Right cardiac atrium (tissue), 5 donors: ENCODE measurements around the gene CRYBA1. TPM values are rescaled to one million over a fixed set of nuclear protein-coding genes. Genes with fewer than 3 reads are reported as not detected.
"Not testable (repeated sequence)": the region's sequence is repeated elsewhere in the genome, so short reads cannot be mapped to it uniquely, and the experiment has no call there.

Source experiments
- ATAC-seq, 2 donors: fragments of 200-7000 bp; cut with Tn5 transposase; one replicate each; pipeline versions ENCODE4 v1.8.0 to v1.9.1; 2020; ENCODE audit warnings: moderate library complexity in 2 of 2, mild to moderate bottlenecking in 1 of 2
- DNase-seq, 3 donors: peaks; one replicate each; pipeline ENCODE4 v3.0.0-alpha.2; 2020
- H3K27ac ChIP-seq: one replicate; pipeline ENCODE4 v1.5.1; 2013; ENCODE audit warnings: mild to moderate bottlenecking, low read length, control low read depth, moderate library complexity
- H3K27me3 ChIP-seq: one replicate; pipeline ENCODE4 v1.6.1; 2013; ENCODE audit not compliant: control insufficient read depth, insufficient read depth
- H3K4me1 ChIP-seq: one replicate; pipeline ENCODE4 v1.6.1; 2013; ENCODE audit warnings: low read length; ENCODE audit not compliant: control insufficient read depth, insufficient read depth
- H3K4me3 ChIP-seq: one replicate; pipeline ENCODE4 v1.5.1; 2013; ENCODE audit warnings: low read length, control low read depth
- H3K9me3 ChIP-seq: one replicate; pipeline ENCODE4 v1.6.1; 2013; ENCODE audit warnings: low read length; ENCODE audit not compliant: control insufficient read depth
- WGBS: extraction: QIAGEN DNeasy Blood & Tissue Kit; methylation state at CpG from one replicate; pipeline ENCODE4 v1.1.7; 2013; 5-methylcytosine and 5-hydroxymethylcytosine counted together
- intact Hi-C, 4 donors: fragments of 100-400 bp; cut with DNase I; formaldehyde crosslinking; loops; one replicate each; pipeline versions ENCODE4 v1.11.0 to v1.14.0; 2022 to 2023
- polyA plus RNA-seq: library from polyadenylated mRNA; stranded (reverse); fragments of 200-250 nt; gene quantifications from one replicate; pipeline ENCODE4 v1.2.3, GENCODE V29; 2013
- total RNA-seq, 4 donors: library from RNA; stranded (reverse); fragmentation: NEBNext Ultra II Directional; extraction: Animal tissue kit (Norgen Biotek cat#: 25700); gene quantifications; one replicate each; pipeline ENCODE4 v1.2.1, GENCODE V29; 2021
- donor health status: healthy with polysubstance abuse.
- donor health status: DM: no; HTN: yes; CAD: no.
- donor health status: DM: no; HTN: no; CAD: no.
- donor health status: DM: no; HTN: yes; CAD: no; lungs with severe emphysema.
- donor health status: DM: yes; HTN: yes; CAD: no.

Gene CRYBA1
- total and polyA plus RNA-seq, 5 donors = not detected

DNA sequence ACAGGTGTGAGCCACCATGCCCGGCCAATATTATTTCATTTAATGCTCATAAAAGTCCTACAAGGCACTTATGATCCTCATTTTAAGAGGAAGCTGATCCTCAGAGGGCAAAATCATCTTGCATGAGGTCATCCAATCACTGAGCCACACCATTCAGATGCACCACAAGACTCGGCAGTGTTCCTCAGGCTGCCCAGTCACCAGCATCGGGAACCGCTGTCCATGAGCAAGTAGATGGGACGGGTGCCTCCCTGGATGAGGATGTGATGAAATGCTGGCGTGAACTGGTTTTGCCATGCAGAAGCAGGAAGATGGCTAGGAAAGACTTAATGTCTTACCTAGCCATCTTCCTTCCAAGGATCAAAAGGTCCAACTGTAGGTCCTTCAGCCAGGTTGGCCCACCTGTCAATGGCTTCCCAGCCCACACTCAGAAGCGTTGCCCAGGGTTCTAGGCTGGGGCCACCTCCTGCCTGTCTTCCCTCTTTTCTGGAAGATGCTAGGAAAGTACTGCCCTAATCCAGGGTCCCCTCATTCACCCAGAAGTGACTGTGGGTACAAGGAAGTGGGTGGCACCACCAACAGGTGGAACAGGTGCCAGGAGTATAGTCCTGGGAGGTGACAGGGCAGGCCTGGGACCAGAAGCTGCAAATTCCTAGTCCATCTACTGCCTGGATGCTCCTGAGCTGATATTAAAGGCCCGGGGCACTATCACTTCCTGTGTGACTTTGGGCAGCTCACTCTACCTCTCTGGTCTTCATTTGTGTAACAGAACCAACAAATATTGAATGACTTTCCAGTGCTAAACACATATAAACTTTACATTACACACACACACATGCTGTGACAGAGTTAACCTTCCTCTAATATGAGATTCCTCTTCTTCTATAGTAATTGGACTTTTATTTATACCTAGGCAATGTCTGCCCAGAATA, 32.2 kb upstream of the CRYBA1 start:
- H3K4me3 ChIP-seq = no peak overlapping the region
- peaks cover 4% of the 10 kb centered on the region for H3K4me1 ChIP-seq
- intact Hi-C loops = loop anchor here (5.0 kb wide), 2 partner anchors 62 to 67 kb away; no protein-coding TSS in a partner anchor
- H3K9me3 ChIP-seq = no peaks in the 10 kb centered on the region
- ATAC-seq (peak in 1 of 2 donors; percentile 39), DNase-seq (peak in 1 of 3 donors; percentile 58)
- H3K27ac ChIP-seq = no peak overlapping the region
- WGBS = 86% methylated on average over 8 of the region's 8 CpGs
- no peaks in the 10 kb centered on the region for H3K27me3 ChIP-seq

DNA sequence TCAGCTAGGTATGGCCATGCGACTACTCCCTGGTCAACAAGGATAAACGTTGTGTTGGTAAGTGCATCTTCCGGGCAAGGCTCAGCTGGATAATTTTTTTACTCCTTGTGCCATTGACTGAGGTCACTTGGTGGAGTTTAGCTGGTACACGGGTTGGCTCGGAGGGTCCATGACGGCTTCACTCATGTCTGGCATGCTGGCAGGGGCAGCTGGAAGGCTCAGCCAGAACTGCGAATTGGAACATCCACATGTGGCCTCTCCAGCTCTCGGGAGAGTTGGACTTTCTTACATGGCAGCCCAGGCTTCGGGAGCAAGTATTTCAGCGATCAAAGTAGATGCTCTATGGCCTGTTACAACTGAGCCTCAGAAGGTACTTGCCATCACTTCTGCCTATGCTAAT, 31.5 kb upstream of the CRYBA1 start:
- 83% methylated on average over 10 of the region's 10 CpGs for whole genome bisulfite sequencing
- no peak for DNase-seq
- ATAC-seq = no peak
- no peaks in the 10 kb centered on the region for H3K9me3 ChIP-seq
- H3K4me1 ChIP-seq = peaks cover 4% of the 10 kb centered on the region
- no peaks in the 10 kb centered on the region for H3K27me3 ChIP-seq
- intact Hi-C loops = loop anchor here in 2 of 4 donors (5.0 kb wide), 1 partner anchor 68 kb away; no protein-coding TSS in a partner anchor
- no peak overlapping the region for H3K27ac ChIP-seq
- no peak overlapping the region for H3K4me3 ChIP-seq

DNA sequence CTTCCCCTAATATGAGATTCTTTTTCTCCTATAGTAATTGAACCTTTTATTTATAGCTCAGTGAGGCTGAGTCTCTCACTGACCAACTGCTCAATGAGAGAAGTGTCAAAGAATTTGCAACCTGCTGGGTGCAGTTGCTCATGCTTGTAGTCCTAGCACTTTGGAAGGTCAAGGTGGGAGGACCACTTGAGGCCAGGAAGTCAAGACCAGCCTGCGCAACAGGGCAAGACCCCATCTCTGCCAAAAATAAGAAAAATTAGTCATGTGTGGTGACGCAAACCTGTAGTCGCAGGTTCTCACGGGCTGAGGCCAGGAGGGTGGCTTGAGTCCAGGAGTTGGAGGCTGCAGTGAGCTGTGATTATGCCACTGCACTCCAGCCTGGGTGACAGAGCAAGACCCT, 30.9 kb upstream of the CRYBA1 start:
- Histone ChIP-seq H3K27ac (no peak overlapping the region), H3K27me3 (no peaks in the 10 kb centered on the region), H3K4me1 (peaks cover 4% of the 10 kb centered on the region), H3K9me3 (no peaks in the 10 kb centered on the region), H3K4me3 (no peak overlapping the region)
- intact Hi-C loops = loop anchor here in 2 of 4 donors (5.0 kb wide), 1 partner anchor 68 kb away; no protein-coding TSS in a partner anchor
- 56% methylated on average over 4 of the region's 4 CpGs for WGBS
- ATAC-seq = no peak
- DNase-seq = no peak

DNA sequence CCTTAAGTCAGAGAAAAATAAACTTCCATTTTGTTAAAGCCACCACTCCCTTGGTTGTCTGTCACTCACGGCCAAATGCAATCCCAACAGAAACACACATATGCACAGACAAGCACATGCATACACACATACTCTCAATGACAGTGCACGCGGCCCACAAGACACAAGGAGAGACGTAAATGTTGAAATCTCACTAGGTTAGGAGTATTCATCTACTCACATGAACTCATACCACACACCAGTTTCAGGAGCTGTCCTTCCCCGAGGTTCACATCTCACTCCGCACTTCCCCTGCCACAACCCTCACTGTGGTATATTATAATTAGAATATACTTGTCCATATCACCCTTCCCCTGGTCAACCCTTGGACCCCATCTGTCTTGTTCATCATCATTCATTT, 30.5 kb upstream of the CRYBA1 start:
- intact Hi-C loops = loop anchor here in 2 of 4 donors (5.0 kb wide), 1 partner anchor 69 kb away; no protein-coding TSS in a partner anchor

GRCh38 chr17:29216856-29217255, 29.8 kb upstream of the CRYBA1 start:
- H3K9me3 ChIP-seq = no peaks in the 10 kb centered on the region
- no peaks in the 10 kb centered on the region for H3K27me3 ChIP-seq
- intact Hi-C loops = loop anchor here in 2 of 4 donors (5.0 kb wide), 1 partner anchor 70 kb away; no protein-coding TSS in a partner anchor
- WGBS = 88% methylated on average over 5 of the region's 5 CpGs
- peaks cover 4% of the 10 kb centered on the region for H3K4me1 ChIP-seq
- DNase-seq (no peak), ATAC-seq (no peak)
- no peak overlapping the region for H3K4me3 ChIP-seq
- H3K27ac ChIP-seq = no peak overlapping the region

More for the DNA sequence above, 30.5 kb upstream of the CRYBA1 start:
- DNase-seq (no peak), ATAC-seq (no peak)
- Histone ChIP-seq H3K27ac (no peak overlapping the region), H3K4me1 (peaks cover 4% of the 10 kb centered on the region), H3K9me3 (no peaks in the 10 kb centered on the region), H3K27me3 (no peaks in the 10 kb centered on the region), H3K4me3 (no peak overlapping the region)
- 81% methylated on average over 6 of the region's 6 CpGs for WGBS

- H3K27me3 ChIP-seq = no peaks in the 10 kb centered on the region
- intact Hi-C loops = loop anchor here in 3 of 4 donors (5.0 kb wide), 1 partner anchor 72 kb away; no protein-coding TSS in a partner anchor
- H3K27ac ChIP-seq = no peak overlapping the region
- H3K4me1 ChIP-seq = peaks cover 2% of the 10 kb centered on the region
- WGBS = 13% methylated on average over 14 of the region's 14 CpGs
- H3K4me3 ChIP-seq = no peak overlapping the region
- peak; percentile 91 to 93 for ATAC-seq
- H3K9me3 ChIP-seq = no peaks in the 10 kb centered on the region
- peak; percentile 77 to 88 (median 83) for DNase-seq
These were observed 27.1 kb upstream of the CRYBA1 start for GRCh38 chr17:29219378-29220047.

DNA sequence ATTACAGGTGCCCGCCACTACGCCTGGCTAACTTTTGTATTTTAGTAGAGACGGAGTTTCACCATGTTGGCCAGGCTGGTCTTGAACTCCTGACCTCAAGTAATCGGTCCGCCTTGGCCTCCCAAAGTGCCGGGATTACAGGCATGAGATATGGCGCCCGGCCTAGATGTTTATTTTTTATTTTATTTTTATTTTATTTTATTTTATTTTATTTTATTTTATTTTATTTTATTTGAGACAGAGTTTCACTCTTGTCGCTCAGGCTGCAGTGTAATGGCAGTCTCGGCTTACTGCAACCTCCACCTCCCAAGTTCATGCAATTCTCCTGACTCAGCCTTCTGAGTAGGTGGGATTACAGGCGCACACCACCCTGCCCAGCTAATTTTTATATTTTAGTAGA, 25.3 kb upstream of the CRYBA1 start:
- H3K4me3 ChIP-seq, H3K27me3 ChIP-seq, H3K9me3 ChIP-seq, H3K27ac ChIP-seq, DNase-seq, H3K4me1 ChIP-seq, ATAC-seq: not testable (repeated sequence)
- intact Hi-C loops = loop anchor here in 1 of 4 donors (5.0 kb wide), 1 partner anchor 74 kb away; no protein-coding TSS in a partner anchor
- WGBS = 95% methylated on average over 11 of the region's 11 CpGs

GRCh38 chr17:29225396-29225795, 21.3 kb upstream of the CRYBA1 start:
- intact Hi-C loops = no loop called here
- Histone ChIP-seq H3K4me1 (no peaks in the 10 kb centered on the region), H3K4me3 (no peak overlapping the region), H3K9me3 (no peaks in the 10 kb centered on the region), H3K27me3 (no peaks in the 10 kb centered on the region), H3K27ac (no peak overlapping the region)
- no peak for DNase-seq
- no peak for ATAC-seq

GRCh38 chr17:29233301-29233700, 13.4 kb upstream of the CRYBA1 start:
- Histone ChIP-seq H3K27me3 (no peaks in the 10 kb centered on the region), H3K9me3 (no peaks in the 10 kb centered on the region), H3K4me1 (no peaks in the 10 kb centered on the region), H3K4me3 (no peak overlapping the region), H3K27ac (no peak overlapping the region)
- WGBS = 95% methylated on average over 1 of the region's 1 CpG
- no peak for DNase-seq
- intact Hi-C loops = no loop called here
- ATAC-seq = no peak

GRCh38 chr17:29234972-29235371, 11.7 kb upstream of the CRYBA1 start:
- H3K4me3 ChIP-seq, intact Hi-C loops, H3K9me3 ChIP-seq, H3K4me1 ChIP-seq, H3K27me3 ChIP-seq, H3K27ac ChIP-seq, ATAC-seq, DNase-seq: not testable (repeated sequence)
- 92% methylated on average over 7 of the region's 7 CpGs for WGBS

- Histone ChIP-seq H3K9me3 (no peaks in the 10 kb centered on the region), H3K4me3 (no peak overlapping the region), H3K27ac (no peak overlapping the region), H3K4me1 (no peaks in the 10 kb centered on the region), H3K27me3 (no peaks in the 10 kb centered on the region)
- WGBS = 96% methylated on average over 3 of the region's 3 CpGs
- intact Hi-C loops = no loop called here
- ATAC-seq = no peak
- no peak for DNase-seq
These were observed 10.8 kb upstream of the CRYBA1 start for GRCh38 chr17:29235904-29236303.
